Peyer's patch (tissue), 4 donors: ENCODE measurements around the gene GNAO1. TPM values are rescaled to one million over a fixed set of nuclear protein-coding genes. Genes with fewer than 3 reads are reported as not detected.

Source experiments
- DNase-seq, 3 donors: peaks; one replicate each; pipeline ENCODE4 v3.0.0-alpha.2; 2017 to 2019
- H3K27ac ChIP-seq, 4 donors: fragments of 200-600 bp; sonication (generic); one replicate each; pipeline ENCODE4 v1.5.1; 2016 to 2019
- H3K27me3 ChIP-seq, 2 donors: fragments of 200-600 bp; sonication (generic); one replicate each; pipeline ENCODE4 v1.5.1; 2019
- H3K36me3 ChIP-seq, 3 donors: fragments of 200-600 bp; sonication (generic); one replicate each; pipeline ENCODE4 v1.5.1; 2016 to 2019
- H3K4me1 ChIP-seq, 4 donors: fragments of 200-600 bp; sonication (generic); one replicate each; pipeline ENCODE4 v1.5.1; 2016 to 2019
- H3K4me3 ChIP-seq, 4 donors: fragments of 200-600 bp; sonication (generic); 1 replicate in 3 of 4; 2 replicates in 1 of 4; pipeline ENCODE4 v1.5.1; 2016 to 2019; ENCODE audit warnings: mild to moderate bottlenecking in 1 of 4
- H3K9me3 ChIP-seq, 4 donors: fragments of 200-600 bp; sonication (generic); one replicate each; pipeline ENCODE4 v1.5.1; 2016 to 2019; ENCODE audit warnings: mild to moderate bottlenecking in 1 of 4
- POLR2A ChIP-seq, 2 donors: fragments of 450-650 bp; IDR thresholded peaks; one replicate each; pipeline ENCODE4 v1.5.1; 2017; ENCODE audit warnings: antibody characterized with exemption in 2 of 2, mild to moderate bottlenecking in 2 of 2, moderate library complexity in 2 of 2
- total RNA-seq, 4 donors: library from RNA; depleted of rRNA; stranded (reverse); fragments of >200 nt; gene quantifications; one replicate each; pipeline ENCODE4 v1.1.0, GENCODE V29; 2016
- TF ChIP-seq, protein P1 (sequence below), 6 experiments: fragments of 450-650 bp in 4 of 6; fragments of 200-600 bp in 2 of 6; sonication (generic) in 1 of 6; IDR thresholded peaks; one replicate each; pipeline ENCODE4 v1.5.1; 2017 to 2019; ENCODE audit warnings: antibody characterized with exemption in 6 of 6, mild to moderate bottlenecking in 3 of 6, moderate library complexity in 1 of 6

Gene GNAO1
- total RNA-seq, 4 donors from 2014 or later = 6.3 to 39.6 (median 7.3) TPM

- Histone ChIP-seq H3K4me3 (no peak overlapping the region), H3K27ac (peak overlapping the region in 1 of 4 donors; percentile 4)
- no peak for DNase-seq
Measured at GRCh38 chr16:56247018-56247417, 55.7 kb downstream of the GNAO1 start.

DNA sequence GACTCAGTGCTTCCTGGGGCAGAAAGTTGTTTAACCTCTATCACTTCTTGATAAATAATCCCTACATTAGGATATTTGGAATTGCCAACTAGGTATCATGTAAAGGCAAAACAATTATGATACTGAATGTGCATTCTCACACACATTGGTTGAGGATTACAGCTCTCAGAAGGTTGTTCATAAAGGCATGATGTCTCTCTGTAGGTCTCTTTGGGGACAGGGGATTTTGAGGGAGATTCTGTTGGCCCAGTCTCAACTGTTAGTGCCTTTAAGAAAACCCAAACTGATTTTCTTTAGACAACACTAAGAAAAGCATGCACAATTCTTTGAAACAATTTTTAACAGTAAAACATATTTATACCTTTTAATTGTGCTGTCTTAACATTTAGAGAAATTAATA lies 56.5 kb downstream of the GNAO1 start:
- Histone ChIP-seq H3K27ac (no peak overlapping the region), H3K4me3 (no peak overlapping the region), H3K4me1 (peaks cover 0 to 19% (median 0%) of the 10 kb centered on the region in 4 donors), H3K27me3 (no peaks in the 10 kb centered on the region), H3K9me3 (no peaks in the 10 kb centered on the region), H3K36me3 (no peaks in the 10 kb centered on the region)
- DNase-seq = no peak
- no peak for TF ChIP-seq POLR2A (IDR thresholded peaks at IDR 0.05)
- TF ChIP-seq, protein P1, sequence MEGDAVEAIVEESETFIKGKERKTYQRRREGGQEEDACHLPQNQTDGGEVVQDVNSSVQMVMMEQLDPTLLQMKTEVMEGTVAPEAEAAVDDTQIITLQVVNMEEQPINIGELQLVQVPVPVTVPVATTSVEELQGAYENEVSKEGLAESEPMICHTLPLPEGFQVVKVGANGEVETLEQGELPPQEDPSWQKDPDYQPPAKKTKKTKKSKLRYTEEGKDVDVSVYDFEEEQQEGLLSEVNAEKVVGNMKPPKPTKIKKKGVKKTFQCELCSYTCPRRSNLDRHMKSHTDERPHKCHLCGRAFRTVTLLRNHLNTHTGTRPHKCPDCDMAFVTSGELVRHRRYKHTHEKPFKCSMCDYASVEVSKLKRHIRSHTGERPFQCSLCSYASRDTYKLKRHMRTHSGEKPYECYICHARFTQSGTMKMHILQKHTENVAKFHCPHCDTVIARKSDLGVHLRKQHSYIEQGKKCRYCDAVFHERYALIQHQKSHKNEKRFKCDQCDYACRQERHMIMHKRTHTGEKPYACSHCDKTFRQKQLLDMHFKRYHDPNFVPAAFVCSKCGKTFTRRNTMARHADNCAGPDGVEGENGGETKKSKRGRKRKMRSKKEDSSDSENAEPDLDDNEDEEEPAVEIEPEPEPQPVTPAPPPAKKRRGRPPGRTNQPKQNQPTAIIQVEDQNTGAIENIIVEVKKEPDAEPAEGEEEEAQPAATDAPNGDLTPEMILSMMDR (IDR thresholded peaks at IDR 0.05) = no peak

More at GRCh38 chr16:56247018-56247417, 55.7 kb downstream of the GNAO1 start:
- Histone ChIP-seq H3K4me1 (peaks cover 0 to 11% (median 0%) of the 10 kb centered on the region in 4 donors), H3K27me3 (no peaks in the 10 kb centered on the region), H3K36me3 (no peaks in the 10 kb centered on the region), H3K9me3 (no peaks in the 10 kb centered on the region)
- no peak for TF ChIP-seq POLR2A (IDR thresholded peaks at IDR 0.05)
- TF ChIP-seq, protein P1 (IDR thresholded peaks at IDR 0.05) = no peak

- no peak for DNase-seq
- Histone ChIP-seq H3K4me3 (no peak overlapping the region), H3K27me3 (no peaks in the 10 kb centered on the region), H3K27ac (peak overlapping the region in 1 of 4 donors; percentile 17), H3K36me3 (no peaks in the 10 kb centered on the region), H3K9me3 (no peaks in the 10 kb centered on the region), H3K4me1 (peaks cover 0 to 9% (median 0%) of the 10 kb centered on the region in 4 donors)
- TF ChIP-seq, protein P1 (IDR thresholded peaks at IDR 0.05) = no peak
- TF ChIP-seq POLR2A (IDR thresholded peaks at IDR 0.05) = no peak
Measured at GRCh38 chr16:56252835-56253234, 61.5 kb downstream of the GNAO1 start.

DNA sequence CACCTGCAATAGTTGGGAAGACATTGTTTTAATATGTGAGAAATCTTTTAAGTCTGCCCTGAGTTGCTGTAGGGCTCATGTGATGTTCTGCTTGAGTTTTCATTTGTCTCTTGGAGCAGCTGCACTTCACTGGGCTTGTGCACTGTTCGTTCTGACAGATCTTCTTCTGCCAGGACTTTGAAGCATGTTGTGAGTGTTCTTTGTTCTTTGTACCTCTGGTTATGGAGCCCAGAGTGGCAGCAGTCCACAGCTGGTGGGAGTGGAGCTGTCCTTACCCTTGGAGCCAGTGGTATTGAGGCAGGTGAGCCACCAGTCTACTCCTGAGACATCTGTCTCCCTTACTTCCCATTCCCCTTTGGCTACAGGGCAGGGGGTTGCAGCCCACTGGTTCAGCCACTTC lies 64.6 kb downstream of the GNAO1 start:
- Histone ChIP-seq H3K9me3 (no peaks in the 10 kb centered on the region), H3K4me3 (no peak overlapping the region), H3K27me3 (no peaks in the 10 kb centered on the region), H3K36me3 (no peaks in the 10 kb centered on the region), H3K4me1 (peaks cover 0 to 9% (median 0%) of the 10 kb centered on the region in 4 donors), H3K27ac (no peak overlapping the region)
- no peak for DNase-seq
- no peak for TF ChIP-seq POLR2A (IDR thresholded peaks at IDR 0.05)
- TF ChIP-seq, protein P1 (IDR thresholded peaks at IDR 0.05) = no peak

- Histone ChIP-seq H3K4me1 (peaks cover 0 to 7% (median 0%) of the 10 kb centered on the region in 4 donors), H3K9me3 (no peaks in the 10 kb centered on the region), H3K4me3 (no peak overlapping the region), H3K36me3 (no peaks in the 10 kb centered on the region), H3K27ac (peak overlapping the region in 2 of 4 donors; percentile 43 to 61), H3K27me3 (no peaks in the 10 kb centered on the region)
- DNase-seq = peak in 1 of 3 donors; percentile 61
- TF ChIP-seq, protein P1 (IDR thresholded peaks at IDR 0.05) = no peak
- TF ChIP-seq POLR2A (IDR thresholded peaks at IDR 0.05) = no peak
Measured at GRCh38 chr16:56257239-56257638, 66.0 kb downstream of the GNAO1 start.
